MCF 10A (cell line): ENCODE results near the gene DAB2. TPM values are rescaled to one million over a fixed set of nuclear protein-coding genes. Genes with fewer than 3 reads are reported as not detected.

ENCODE experiments used
- BruUV-seq: library from RNA; stranded (reverse); fragments of 400-500 nt; replicated peaks from 2 replicates; lab custom pipeline; 2021; lab: Mats Ljungman, UMichigan
- CTCF ChIA-PET: fragments of 300-600 bp; sonication (Branson Sonifier 250); formaldehyde crosslinking; extraction: SDS; loops from one replicate; lab custom pipeline; 2021; ENCODE audit warnings: antibody characterized with exemption, inconsistent platforms; lab: Yijun Ruan, JAX
- POLR2A ChIA-PET: fragments of 300-600, 350-650 bp; sonication (Branson Sonifier 250); formaldehyde crosslinking; extraction: SDS; loops from one replicate; lab custom pipeline; 2020; ENCODE audit warnings: antibody characterized with exemption, inconsistent platforms; lab: Yijun Ruan, JAX
- DNase-seq: peaks from one replicate; pipeline ENCODE4 v3.0.0-alpha.2; 2018; ENCODE audit not compliant: unreplicated experiment
- H3K27ac Mint-ChIP-seq: one replicate; pipeline ENCODE4 v1.8.0; 2022; ENCODE audit warnings: mild to moderate bottlenecking, low read depth, mixed read lengths; ENCODE audit not compliant: unreplicated experiment
- H3K27me3 Mint-ChIP-seq: one replicate; pipeline ENCODE4 v1.8.0; 2022; ENCODE audit warnings: mixed read lengths; ENCODE audit not compliant: insufficient read depth, unreplicated experiment
- H3K36me3 Mint-ChIP-seq: one replicate; pipeline ENCODE4 v1.8.0; 2022; ENCODE audit warnings: mild to moderate bottlenecking, moderate library complexity, mixed read lengths; ENCODE audit not compliant: insufficient read depth, unreplicated experiment
- H3K4me1 Mint-ChIP-seq: one replicate; pipeline ENCODE4 v1.8.0; 2022; ENCODE audit warnings: mixed read lengths; ENCODE audit not compliant: insufficient read depth, unreplicated experiment
- H3K4me3 Mint-ChIP-seq: one replicate; pipeline ENCODE4 v1.8.0; 2022; ENCODE audit warnings: mild to moderate bottlenecking, moderate library complexity, mixed read lengths; ENCODE audit not compliant: unreplicated experiment
- H3K9me3 Mint-ChIP-seq: one replicate; pipeline ENCODE4 v1.8.0; 2022; ENCODE audit warnings: mixed read lengths; ENCODE audit not compliant: unreplicated experiment
- intact Hi-C: fragments of 100-400 bp; cut with micrococcal nuclease; formaldehyde crosslinking; loops from 2 replicates; pipeline ENCODE4 v1.14.1; 2022
- total RNA-seq: library from RNA; stranded (reverse); gene quantifications from 2 replicates; pipeline ENCODE4 v1.2.3, GENCODE V29; 2022
- TF ChIP-seq, protein P1 (sequence below): fragments of 200-600 bp; IDR thresholded peaks from one replicate; pipeline ENCODE4 v1.8.0; 2022; ENCODE audit warnings: antibody characterized with exemption, mild to moderate bottlenecking; ENCODE audit not compliant: unreplicated experiment

The DAB2 gene
- total RNA-seq, 1 experiment from 2014 or later, result 0.68 TPM

DNA sequence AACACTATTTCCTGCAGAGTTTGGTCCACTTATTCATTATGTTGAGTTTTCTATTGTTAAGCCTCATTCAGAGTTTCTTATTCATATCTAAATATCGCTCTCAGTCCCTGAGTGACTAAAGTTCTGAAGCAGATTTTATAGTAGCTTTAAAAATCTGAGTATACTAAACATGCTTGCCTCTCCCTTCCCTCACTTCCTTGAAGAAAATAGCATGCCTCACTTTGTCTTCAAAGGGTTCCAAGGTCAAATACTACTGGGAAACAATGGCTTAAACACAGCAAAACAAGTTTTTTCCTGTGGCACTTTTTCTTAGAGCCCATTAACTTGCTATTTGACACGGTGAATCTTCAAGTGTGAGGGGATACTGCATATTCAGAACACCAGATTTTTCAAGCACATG lies 41.1 kb upstream of the DAB2 start:
- H3K9me3 Mint-ChIP-seq, result no peaks in the 10 kb centered on the region
- CTCF ChIA-PET, result interaction anchor here (0.6 to 1.3 kb wide), 5 partner anchors 10 to 164 kb away, joined by 3 to 7 read pairs (median 4); no protein-coding TSS in a partner anchor
- H3K4me3 Mint-ChIP-seq, result no peak overlapping the region
- POLR2A ChIA-PET, result no interaction called here
- TF ChIP-seq, protein P1, sequence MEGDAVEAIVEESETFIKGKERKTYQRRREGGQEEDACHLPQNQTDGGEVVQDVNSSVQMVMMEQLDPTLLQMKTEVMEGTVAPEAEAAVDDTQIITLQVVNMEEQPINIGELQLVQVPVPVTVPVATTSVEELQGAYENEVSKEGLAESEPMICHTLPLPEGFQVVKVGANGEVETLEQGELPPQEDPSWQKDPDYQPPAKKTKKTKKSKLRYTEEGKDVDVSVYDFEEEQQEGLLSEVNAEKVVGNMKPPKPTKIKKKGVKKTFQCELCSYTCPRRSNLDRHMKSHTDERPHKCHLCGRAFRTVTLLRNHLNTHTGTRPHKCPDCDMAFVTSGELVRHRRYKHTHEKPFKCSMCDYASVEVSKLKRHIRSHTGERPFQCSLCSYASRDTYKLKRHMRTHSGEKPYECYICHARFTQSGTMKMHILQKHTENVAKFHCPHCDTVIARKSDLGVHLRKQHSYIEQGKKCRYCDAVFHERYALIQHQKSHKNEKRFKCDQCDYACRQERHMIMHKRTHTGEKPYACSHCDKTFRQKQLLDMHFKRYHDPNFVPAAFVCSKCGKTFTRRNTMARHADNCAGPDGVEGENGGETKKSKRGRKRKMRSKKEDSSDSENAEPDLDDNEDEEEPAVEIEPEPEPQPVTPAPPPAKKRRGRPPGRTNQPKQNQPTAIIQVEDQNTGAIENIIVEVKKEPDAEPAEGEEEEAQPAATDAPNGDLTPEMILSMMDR, result no peak
- peaks cover 27% of the 10 kb centered on the region for H3K27me3 Mint-ChIP-seq
- no peak for DNase-seq
- BruUV-seq, result no TSS peak
- H3K36me3 Mint-ChIP-seq, result no peaks in the 10 kb centered on the region
- H3K27ac Mint-ChIP-seq, result no peak overlapping the region
- no peaks in the 10 kb centered on the region for H3K4me1 Mint-ChIP-seq
- intact Hi-C loops, result loop anchor here (5.0 kb wide), 1 partner anchor 89 kb away; no protein-coding TSS in a partner anchor

DNA sequence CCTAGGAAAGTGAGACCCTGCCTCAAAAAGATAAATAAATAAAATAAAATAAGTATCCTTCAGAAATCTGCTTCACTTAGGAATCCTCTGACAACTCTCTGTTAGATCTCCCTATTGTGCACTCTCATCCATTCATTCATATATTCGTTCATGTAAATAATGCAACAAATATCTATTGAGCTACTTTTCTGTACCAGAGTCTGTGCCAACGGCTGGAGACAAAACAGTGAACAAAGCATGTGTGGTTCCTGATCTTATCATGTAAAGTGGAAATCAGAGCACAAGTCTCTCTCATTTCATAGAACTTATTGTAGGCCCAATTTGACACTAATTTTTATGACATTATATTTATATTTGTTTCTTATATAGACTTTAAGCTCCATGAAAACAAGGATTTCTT lies 40.3 kb upstream of the DAB2 start:
- DNase-seq, result no peak
- intact Hi-C loops, result loop anchor here (5.0 kb wide), 1 partner anchor 88 kb away; no protein-coding TSS in a partner anchor
- TF ChIP-seq, protein P1, result no peak
- Mint-ChIP-seq H3K27ac (no peak overlapping the region), H3K27me3 (peaks cover 27% of the 10 kb centered on the region), H3K9me3 (no peaks in the 10 kb centered on the region), H3K4me3 (no peak overlapping the region), H3K4me1 (no peaks in the 10 kb centered on the region), H3K36me3 (no peaks in the 10 kb centered on the region)
- BruUV-seq, result no TSS peak
- CTCF ChIA-PET, result interaction anchor here (0.6 to 1.3 kb wide), 5 partner anchors 9 to 164 kb away, joined by 3 to 7 read pairs (median 4); no protein-coding TSS in a partner anchor
- POLR2A ChIA-PET, result no interaction called here

DNA sequence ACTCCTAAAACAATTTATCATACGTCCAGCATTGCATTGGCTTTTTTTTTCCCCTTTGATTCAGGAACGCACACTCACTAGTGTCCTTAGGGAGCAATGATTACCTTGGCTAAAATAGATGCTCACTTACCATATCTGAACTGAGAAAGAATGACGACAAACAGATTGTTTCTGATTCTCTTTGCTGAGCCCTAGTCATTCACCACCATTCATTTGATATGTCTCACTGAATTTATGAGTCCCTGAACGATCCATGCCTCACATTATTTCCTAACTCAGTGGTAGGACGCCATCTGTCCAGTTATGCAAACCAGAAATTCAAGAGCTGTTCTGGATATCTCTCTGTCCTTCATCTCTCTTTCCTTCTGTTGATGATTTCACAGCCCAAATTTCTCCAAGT lies 39.3 kb upstream of the DAB2 start:
- no TSS peak for BruUV-seq
- Mint-ChIP-seq H3K9me3 (no peaks in the 10 kb centered on the region), H3K27me3 (peaks cover 27% of the 10 kb centered on the region), H3K36me3 (no peaks in the 10 kb centered on the region), H3K27ac (no peak overlapping the region), H3K4me3 (no peak overlapping the region), H3K4me1 (no peaks in the 10 kb centered on the region)
- POLR2A ChIA-PET, result no interaction called here
- DNase-seq, result no peak
- intact Hi-C loops, result no loop called here
- TF ChIP-seq, protein P1, result no peak
- CTCF ChIA-PET, result no interaction called here

DNA sequence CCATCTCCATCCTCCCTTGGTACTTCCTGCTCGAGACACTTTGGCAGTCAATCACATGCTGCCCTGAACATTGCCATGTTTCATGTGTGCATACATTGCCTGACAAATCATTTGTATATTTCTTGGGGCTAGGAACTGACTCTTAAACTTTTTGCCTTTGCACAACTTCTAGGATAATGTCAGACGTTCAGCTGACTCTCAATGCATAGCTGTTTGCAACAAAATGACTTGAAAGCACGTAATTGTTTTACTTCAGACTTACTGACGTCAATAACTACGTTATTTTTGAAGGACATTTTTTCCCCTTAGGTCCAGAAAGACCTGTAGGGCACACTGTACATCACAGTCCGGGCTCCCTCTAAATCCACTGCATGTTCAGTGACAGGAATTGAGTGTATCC lies 37.4 kb upstream of the DAB2 start:
- Mint-ChIP-seq H3K27ac (no peak overlapping the region), H3K4me1 (no peaks in the 10 kb centered on the region), H3K4me3 (no peak overlapping the region), H3K27me3 (peaks cover 40% of the 10 kb centered on the region), H3K9me3 (no peaks in the 10 kb centered on the region), H3K36me3 (no peaks in the 10 kb centered on the region)
- intact Hi-C loops, result no loop called here
- no TSS peak for BruUV-seq
- CTCF ChIA-PET, result no interaction called here
- no peak for DNase-seq
- TF ChIP-seq, protein P1, result no peak
- POLR2A ChIA-PET, result interaction anchor here (0.7 kb wide), 1 partner anchor 8 kb away, joined by 3 read pairs; no protein-coding TSS in a partner anchor
